Transverse colon (tissue), 4 donors: ENCODE results near the gene CAPN5. TPM values are rescaled to one million over a fixed set of nuclear protein-coding genes. Genes with fewer than 3 reads are reported as not detected.

Source experiments
- DNase-seq: peaks from one replicate; pipeline ENCODE4 v3.0.0-alpha.2; 2019
- H3K27ac ChIP-seq, 4 donors: fragments of 200-600 bp; sonication (generic); 2 replicates each; pipeline ENCODE4 v1.5.1; 2016 to 2018; ENCODE audit warnings: inconsistent platforms in 4 of 4
- H3K27me3 ChIP-seq: fragments of 200-600 bp; sonication (generic); 2 replicates; pipeline ENCODE4 v1.5.1; 2017; ENCODE audit warnings: inconsistent platforms
- H3K36me3 ChIP-seq, 4 donors: fragments of 200-600 bp; sonication (generic); 2 replicates each; pipeline ENCODE4 v1.5.1; 2017 to 2019; ENCODE audit warnings: inconsistent platforms in 4 of 4
- H3K4me1 ChIP-seq, 4 donors: fragments of 200-600 bp; sonication (generic); 2 replicates each; pipeline ENCODE4 v1.5.1; 2017 to 2020; ENCODE audit warnings: inconsistent platforms in 4 of 4
- H3K4me3 ChIP-seq, 4 donors: fragments of 200-600 bp; sonication (generic); 1 replicate in 1 of 4; 2 replicates in 3 of 4; pipeline versions ENCODE4 v1.5.1 to v1.6.1; 2017 to 2019; ENCODE audit warnings: inconsistent platforms in 4 of 4
- H3K9me3 ChIP-seq, 2 donors: fragments of 200-600 bp; sonication (generic); 2 replicates each; pipeline ENCODE4 v1.5.1; 2017 to 2019; ENCODE audit warnings: inconsistent platforms in 2 of 2
- EP300 ChIP-seq: sonication (generic); formaldehyde crosslinking; IDR thresholded peaks from one replicate; pipeline ENCODE4 v1.6.1; 2017; ENCODE audit warnings: antibody characterized with exemption, low read depth
- POLR2A ChIP-seq: fragments of 450-650 bp; IDR thresholded peaks from one replicate; pipeline ENCODE4 v1.6.1; 2016; ENCODE audit warnings: antibody characterized with exemption, mild to moderate bottlenecking, moderate library complexity
- POLR2AphosphoS5 ChIP-seq, 3 donors: sonication (generic); formaldehyde crosslinking; IDR thresholded peaks; one replicate each; pipeline ENCODE4 v1.6.1; 2016; ENCODE audit warnings: antibody characterized with exemption in 3 of 3
- WGBS, 2 donors: methylation state at CpG; one replicate each; pipeline ENCODE4 v1.1.5; 2018; ENCODE audit warnings: low coverage in 1 of 2; 5-methylcytosine and 5-hydroxymethylcytosine counted together
- in situ Hi-C, 4 donors: fragments of 200-750 bp; cut with MboI; loops; one replicate each; pipeline versions ENCODE4 v1.15.0 to v1.15.1; 2017; ENCODE audit warnings: low sequenced_read_pairs in 3 of 4, low pct_ligation_motif_present in 1 of 4, low pct_unique_long_range_greater_than_20kb in 1 of 4
- intact Hi-C: fragments of 100-400 bp; cut with DNase I; formaldehyde crosslinking; loops from one replicate; pipeline ENCODE4 v1.15.1; 2023; ENCODE audit warnings: low total_unique reads
- total RNA-seq, 4 donors: library from RNA; depleted of rRNA; stranded (reverse); fragments of >200 nt; gene quantifications; one replicate each; pipeline ENCODE4 v1.1.0, GENCODE V29; 2016
- TF ChIP-seq, protein P1 (sequence below), 5 experiments: fragments of 200-600 bp in 3 of 5; fragments of 450-650 bp in 2 of 5; sonication (generic) in 3 of 5; IDR thresholded peaks; 1 replicate in 2 of 5; 2 replicates in 3 of 5; pipeline ENCODE4 v1.5.1; 2016 to 2017; ENCODE audit warnings: antibody characterized with exemption in 5 of 5, inconsistent platforms in 3 of 5, mild to moderate bottlenecking in 2 of 5, moderate library complexity in 1 of 5

CAPN5 gene
- total RNA-seq, 4 donors from 2014 or later = 210 to 290 (median 214) TPM

DNA sequence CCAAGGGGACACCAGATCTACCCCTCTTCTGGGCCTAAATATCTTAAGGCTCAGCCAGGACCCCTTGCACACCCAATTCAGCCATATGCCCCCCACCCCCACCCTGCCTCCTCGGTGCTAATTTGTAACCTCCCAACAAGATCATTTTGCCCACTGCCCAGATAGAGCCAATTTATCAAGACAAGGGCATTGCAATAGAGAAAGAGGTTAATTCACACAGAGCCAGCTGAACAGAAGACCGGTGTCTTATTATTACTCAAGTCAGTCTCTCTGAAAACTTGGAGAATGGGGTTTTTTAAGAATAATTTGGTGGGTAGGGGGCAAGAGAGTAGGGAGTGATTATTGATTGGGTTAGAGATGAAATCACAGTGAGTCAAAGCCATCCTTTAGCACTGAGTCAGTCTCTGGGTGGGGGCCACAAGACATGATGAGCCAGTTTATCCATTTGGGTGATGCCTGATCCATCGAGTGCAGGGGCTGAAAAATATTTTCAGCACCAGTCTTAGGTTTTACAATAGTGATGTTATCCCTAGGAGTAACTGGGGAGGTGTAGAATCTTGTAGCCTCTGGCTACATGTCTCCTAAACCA is 9.9 kb upstream of the CAPN5 start:
- no peak for TF ChIP-seq POLR2AphosphoS5 (IDR thresholded peaks at IDR 0.05)
- TF ChIP-seq POLR2A = no peak
- no peak for TF ChIP-seq EP300
- TF ChIP-seq, protein P1, sequence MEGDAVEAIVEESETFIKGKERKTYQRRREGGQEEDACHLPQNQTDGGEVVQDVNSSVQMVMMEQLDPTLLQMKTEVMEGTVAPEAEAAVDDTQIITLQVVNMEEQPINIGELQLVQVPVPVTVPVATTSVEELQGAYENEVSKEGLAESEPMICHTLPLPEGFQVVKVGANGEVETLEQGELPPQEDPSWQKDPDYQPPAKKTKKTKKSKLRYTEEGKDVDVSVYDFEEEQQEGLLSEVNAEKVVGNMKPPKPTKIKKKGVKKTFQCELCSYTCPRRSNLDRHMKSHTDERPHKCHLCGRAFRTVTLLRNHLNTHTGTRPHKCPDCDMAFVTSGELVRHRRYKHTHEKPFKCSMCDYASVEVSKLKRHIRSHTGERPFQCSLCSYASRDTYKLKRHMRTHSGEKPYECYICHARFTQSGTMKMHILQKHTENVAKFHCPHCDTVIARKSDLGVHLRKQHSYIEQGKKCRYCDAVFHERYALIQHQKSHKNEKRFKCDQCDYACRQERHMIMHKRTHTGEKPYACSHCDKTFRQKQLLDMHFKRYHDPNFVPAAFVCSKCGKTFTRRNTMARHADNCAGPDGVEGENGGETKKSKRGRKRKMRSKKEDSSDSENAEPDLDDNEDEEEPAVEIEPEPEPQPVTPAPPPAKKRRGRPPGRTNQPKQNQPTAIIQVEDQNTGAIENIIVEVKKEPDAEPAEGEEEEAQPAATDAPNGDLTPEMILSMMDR (IDR thresholded peaks at IDR 0.05) = no peak
- DNase-seq = no peak
- intact Hi-C loops (no loop called here), in situ Hi-C loops (no loop called here)
- Histone ChIP-seq H3K4me1 (peaks cover 0 to 14% (median 5%) of the 10 kb centered on the region in 4 donors), H3K9me3 (peaks cover 10 to 16% of the 10 kb centered on the region in 2 donors), H3K27me3 (no peaks in the 10 kb centered on the region), H3K4me3 (no peak overlapping the region), H3K36me3 (no peaks in the 10 kb centered on the region), H3K27ac (no peak overlapping the region)
- 77 to 100% methylated on average over 1 to 3 of the region's 3 CpGs for WGBS, 2 donors

DNA sequence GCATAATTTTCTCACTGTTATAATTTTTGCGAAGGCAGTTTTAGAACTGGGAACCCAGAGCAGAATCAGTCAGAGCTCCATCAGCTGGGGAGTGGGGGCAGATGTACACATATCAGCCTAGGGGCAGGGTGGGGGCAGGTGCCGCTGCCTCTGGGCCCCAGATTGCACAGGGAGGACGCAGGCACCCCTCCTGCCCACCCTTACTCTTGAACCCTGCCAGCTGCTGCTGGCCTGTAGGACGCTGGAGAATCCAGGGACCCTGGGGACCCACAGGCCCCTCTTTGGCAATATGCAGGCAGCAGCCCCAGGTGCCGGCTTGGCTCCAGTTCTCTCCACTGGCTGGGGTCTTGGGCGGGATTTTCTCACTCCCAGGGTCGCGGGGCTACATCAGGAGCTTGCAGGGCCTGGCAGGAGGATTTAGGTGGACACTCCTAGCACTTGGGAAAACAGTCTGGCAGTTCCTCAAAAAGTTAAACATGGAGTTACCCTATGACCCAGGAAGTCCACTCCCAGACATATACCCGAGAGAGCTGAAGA is 8.8 kb upstream of the CAPN5 start:
- in situ Hi-C loops = no loop called here
- DNase-seq = no peak
- H3K27me3 ChIP-seq = no peaks in the 10 kb centered on the region
- H3K27ac ChIP-seq = no peak overlapping the region
- H3K4me1 ChIP-seq = peaks cover 0 to 21% (median 7%) of the 10 kb centered on the region in 4 donors
- intact Hi-C loops = no loop called here
- no peak overlapping the region for H3K4me3 ChIP-seq
- no peaks in the 10 kb centered on the region for H3K36me3 ChIP-seq
- TF ChIP-seq EP300 = no peak
- TF ChIP-seq POLR2AphosphoS5 (IDR thresholded peaks at IDR 0.05) = no peak
- TF ChIP-seq, protein P1 (IDR thresholded peaks at IDR 0.05) = no peak
- no peak for TF ChIP-seq POLR2A
- peaks cover 10 to 16% of the 10 kb centered on the region in 2 donors for H3K9me3 ChIP-seq
- WGBS, 2 donors = 78 to 100% methylated on average over 1 to 9 of the region's 9 CpGs

- WGBS, 2 donors = 65 to 86% methylated on average over 2 of the region's 2 CpGs
- intact Hi-C loops = no loop called here
Observed at GRCh38 chr11:77058900-77059299, 7.9 kb upstream of the CAPN5 start.

GRCh38 chr11:77059806-77060205 is 7.0 kb upstream of the CAPN5 start:
- Histone ChIP-seq H3K27me3 (no peaks in the 10 kb centered on the region), H3K4me1 (peaks cover 0 to 34% (median 15%) of the 10 kb centered on the region in 4 donors), H3K4me3 (no peak overlapping the region), H3K36me3 (no peaks in the 10 kb centered on the region), H3K27ac (no peak overlapping the region), H3K9me3 (peaks cover 10 to 16% of the 10 kb centered on the region in 2 donors)
- DNase-seq = no peak
- 71 to 88% methylated on average over 3 to 5 of the region's 5 CpGs for WGBS, 2 donors
- in situ Hi-C loops (no loop called here), intact Hi-C loops (no loop called here)
- no peak for TF ChIP-seq POLR2A
- TF ChIP-seq EP300 = no peak
- TF ChIP-seq POLR2AphosphoS5 (IDR thresholded peaks at IDR 0.05) = no peak
- TF ChIP-seq, protein P1 (IDR thresholded peaks at IDR 0.05) = no peak

More at GRCh38 chr11:77058900-77059299, 7.9 kb upstream of the CAPN5 start:
- TF ChIP-seq EP300 (no peak), POLR2A (no peak), POLR2AphosphoS5 (IDR thresholded peaks at IDR 0.05) (no peak)
- TF ChIP-seq, protein P1 (IDR thresholded peaks at IDR 0.05) = no peak
- peaks cover 0 to 30% (median 11%) of the 10 kb centered on the region in 4 donors for H3K4me1 ChIP-seq
- H3K9me3 ChIP-seq = peaks cover 10 to 16% of the 10 kb centered on the region in 2 donors
- in situ Hi-C loops = no loop called here
- no peaks in the 10 kb centered on the region for H3K36me3 ChIP-seq
- H3K27me3 ChIP-seq = no peaks in the 10 kb centered on the region
- no peak for DNase-seq
- no peak overlapping the region for H3K4me3 ChIP-seq
- H3K27ac ChIP-seq = no peak overlapping the region
